HG03378 (cell line): ENCODE data around the gene TPST1.
"Not testable (repeated sequence)": the region's sequence is repeated elsewhere in the genome, so short reads cannot be mapped to it uniquely, and the experiment has no call there.

Source experiments
- ATAC-seq: cut with Tn5 transposase; IDR thresholded peaks from one replicate; pipeline ENCODE4 v1.9.1; 2021; ENCODE audit warnings: mild to moderate bottlenecking, moderate library complexity; ENCODE audit not compliant: unreplicated experiment

Gene TPST1

DNA sequence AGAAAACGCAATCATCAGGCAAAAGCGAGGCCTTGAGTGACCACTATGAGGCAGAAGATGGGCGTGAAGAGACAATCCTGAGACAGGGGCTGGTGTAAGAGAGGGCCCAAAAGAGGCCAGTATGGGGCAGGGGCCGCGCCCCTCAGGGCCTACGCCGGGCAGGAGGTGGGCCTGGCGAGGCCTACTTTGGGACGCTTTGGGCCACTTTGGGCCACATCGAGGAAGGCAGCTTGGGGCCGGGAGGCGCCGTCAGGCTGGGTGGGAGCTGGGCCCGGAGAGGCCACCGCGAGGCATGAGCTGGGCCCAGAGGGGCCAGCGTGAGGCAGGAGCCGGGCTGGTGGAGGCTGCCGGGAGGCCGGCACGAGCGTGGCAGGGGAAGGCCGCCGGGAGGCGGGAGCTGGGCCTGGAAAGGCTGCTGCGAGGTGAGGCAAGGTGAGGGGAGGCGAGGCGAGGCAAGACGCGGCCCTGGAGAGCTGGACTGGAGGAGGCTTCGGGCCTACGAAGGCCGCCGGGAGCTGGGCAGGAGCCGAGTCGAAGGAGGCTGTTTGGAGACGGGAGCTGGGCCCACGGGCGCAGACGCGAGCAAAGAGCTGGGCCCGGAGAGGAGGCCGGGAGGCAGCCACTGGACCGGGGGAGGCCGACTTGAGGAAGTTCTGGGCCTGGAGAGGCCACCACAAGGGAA is 171.3 kb downstream of the TPST1 start:
- ATAC-seq: no peak

DNA sequence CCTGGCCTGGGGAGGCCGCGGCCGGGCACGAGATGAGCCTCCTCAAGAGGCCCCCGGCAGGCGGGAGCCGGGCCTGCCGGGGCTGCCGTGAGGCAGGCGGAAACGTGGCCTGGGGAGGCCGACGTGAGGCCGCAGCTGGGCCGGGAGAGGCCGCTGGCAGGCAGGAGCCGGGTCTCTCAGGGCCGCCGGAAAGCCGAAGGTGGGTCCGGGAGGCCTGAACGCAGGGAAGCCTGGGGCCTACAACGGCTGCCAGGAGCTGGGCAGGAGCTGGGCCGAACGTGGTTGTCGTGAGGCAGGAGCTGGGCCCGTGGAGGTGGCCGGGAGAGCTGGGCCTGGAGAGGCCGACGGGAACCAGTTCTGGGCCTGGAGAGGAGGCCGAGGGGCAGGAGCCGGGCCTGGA is 171.9 kb downstream of the TPST1 start:
- ATAC-seq: no peak

DNA sequence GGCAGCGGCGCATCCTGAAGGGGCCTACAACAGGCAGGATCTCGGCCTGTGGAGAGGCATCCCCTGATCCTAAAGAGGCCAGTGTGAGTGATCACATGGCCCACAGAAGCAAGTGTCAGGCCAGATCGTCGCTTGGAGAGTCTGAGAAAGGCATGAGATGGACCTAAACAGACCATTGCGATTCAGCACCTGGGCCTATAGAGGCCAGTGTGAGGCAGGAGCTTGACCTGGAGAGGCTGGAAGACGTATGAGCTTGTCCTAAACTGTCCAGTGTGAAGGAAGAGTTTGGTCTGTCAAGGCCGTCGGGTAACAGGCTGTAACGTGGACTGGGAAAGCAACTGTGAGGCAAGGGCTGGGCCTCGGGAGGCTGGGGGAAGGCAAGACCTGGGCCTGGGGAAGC is 172.6 kb downstream of the TPST1 start:
- no peak for ATAC-seq

GRCh38 chr7:66379542-66380160 is 174.5 kb downstream of the TPST1 start:
- no peak for ATAC-seq

DNA sequence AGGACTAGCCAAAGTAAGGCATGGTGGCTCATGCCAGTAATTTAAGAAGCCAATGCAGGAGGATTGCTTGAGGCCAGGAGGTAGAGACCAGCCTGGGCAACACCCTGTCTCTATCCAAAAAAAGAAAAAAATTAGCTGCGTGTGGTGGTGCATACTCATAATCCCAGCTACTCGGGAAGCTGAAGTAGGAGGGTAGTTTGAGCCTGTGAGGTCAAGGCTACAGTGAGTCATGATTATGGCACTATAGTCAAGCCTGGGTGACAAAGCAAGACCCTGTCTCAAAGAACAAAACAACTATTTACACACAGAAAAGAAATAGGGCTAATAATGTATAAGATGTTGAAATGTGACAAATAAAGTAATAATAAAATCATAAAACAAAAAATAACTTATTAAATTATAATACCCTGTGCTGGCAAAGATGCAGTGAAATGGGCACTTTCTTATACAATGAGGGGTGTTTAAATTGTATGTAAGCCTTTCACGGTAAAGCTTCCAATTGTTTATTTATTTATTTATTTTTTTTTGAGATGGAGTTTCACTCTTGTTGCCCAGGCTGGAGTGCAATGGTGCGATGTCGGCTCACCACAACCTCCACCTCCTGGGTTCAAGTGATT is 175.2 kb downstream of the TPST1 start:
- no peak for ATAC-seq

GRCh38 chr7:66382182-66382923 is 177.2 kb downstream of the TPST1 start:
- ATAC-seq: not testable (repeated sequence)

- ATAC-seq: not testable (repeated sequence)
These were observed 180.2 kb downstream of the TPST1 start for GRCh38 chr7:66385191-66385905.

- not testable (repeated sequence) for ATAC-seq
These were observed 190.0 kb downstream of the TPST1 start for GRCh38 chr7:66395128-66395571.

DNA sequence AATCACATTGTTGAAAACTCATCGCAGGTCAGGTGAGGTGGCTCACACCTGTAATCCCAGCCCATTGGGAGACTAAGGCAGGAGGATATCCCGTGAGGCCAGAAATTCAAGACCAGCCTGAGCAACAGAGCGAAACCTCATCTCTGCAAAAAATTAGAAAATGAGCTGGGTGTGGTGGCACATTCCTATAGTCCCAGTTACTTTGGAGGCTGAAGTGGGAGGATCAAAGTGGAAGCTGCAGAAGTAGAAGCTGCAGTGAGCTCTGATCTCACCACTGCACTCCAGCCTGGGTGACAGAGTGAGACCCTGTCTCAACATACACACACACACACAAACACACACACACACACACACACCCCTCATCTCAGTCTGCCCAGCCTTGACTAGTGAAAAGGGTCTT is 190.9 kb downstream of the TPST1 start:
- not testable (repeated sequence) for ATAC-seq

- not testable (repeated sequence) for ATAC-seq
These were observed 193.7 kb downstream of the TPST1 start for GRCh38 chr7:66398841-66399240.

DNA sequence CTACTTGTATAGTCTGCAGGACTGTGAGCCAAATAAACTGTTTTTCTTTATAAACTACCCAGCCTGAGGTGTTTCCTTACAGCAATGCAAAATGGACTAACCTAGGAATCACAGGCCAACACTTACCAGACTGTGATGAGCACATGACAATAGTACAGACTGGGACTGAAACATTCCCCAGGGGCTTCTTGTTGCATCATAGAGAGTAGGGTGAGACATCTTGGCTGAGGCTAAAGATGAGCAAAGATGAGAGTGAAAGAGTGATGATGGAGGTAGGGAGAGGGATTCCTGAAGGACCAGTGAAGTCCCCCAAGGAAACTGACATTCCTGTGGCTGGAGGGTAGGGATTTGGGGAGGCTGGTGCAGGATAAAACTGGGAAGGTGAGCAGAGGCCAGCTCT is 194.4 kb downstream of the TPST1 start:
- ATAC-seq: no peak

DNA sequence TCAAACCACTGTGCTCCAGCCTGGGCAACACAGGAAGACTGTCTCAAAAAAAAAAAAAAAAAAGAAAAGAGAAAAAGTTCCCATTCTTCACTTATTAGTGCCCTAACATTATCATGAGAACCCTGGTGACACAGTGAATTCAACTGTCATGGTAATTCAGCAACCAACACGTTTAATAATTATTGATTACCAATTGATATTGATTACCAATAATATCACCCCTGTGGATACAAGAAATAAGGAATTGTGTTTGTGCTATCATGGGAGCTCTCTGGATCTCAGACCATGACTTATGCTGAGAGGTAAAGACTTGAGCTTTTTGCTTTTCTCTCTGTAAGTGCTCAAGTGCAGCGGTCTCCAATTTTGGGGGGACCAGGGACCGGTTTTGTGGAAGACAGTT is 195.3 kb downstream of the TPST1 start:
- ATAC-seq: no peak

- ATAC-seq: not testable (repeated sequence)
These were observed 196.0 kb downstream of the TPST1 start for GRCh38 chr7:66401126-66401525.

DNA sequence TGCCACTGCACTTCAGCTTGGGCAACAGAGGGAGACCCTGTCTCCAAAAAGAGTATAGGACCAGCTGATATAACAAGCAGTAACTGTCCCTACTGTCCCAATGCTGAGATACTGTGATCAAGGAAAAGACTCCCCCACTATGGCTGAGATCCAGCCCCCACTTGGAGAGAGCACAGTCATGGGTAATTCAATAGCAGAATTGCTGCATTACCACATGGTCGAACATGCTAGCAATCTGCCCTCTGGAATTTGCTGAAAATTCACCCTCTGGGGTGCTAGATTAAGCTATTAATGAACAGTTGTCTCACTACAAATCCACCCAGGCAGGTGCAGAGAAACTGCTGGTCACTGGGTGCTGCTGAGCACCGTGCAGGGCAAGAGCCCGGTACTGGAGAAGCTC is 196.8 kb downstream of the TPST1 start:
- not testable (repeated sequence) for ATAC-seq

DNA sequence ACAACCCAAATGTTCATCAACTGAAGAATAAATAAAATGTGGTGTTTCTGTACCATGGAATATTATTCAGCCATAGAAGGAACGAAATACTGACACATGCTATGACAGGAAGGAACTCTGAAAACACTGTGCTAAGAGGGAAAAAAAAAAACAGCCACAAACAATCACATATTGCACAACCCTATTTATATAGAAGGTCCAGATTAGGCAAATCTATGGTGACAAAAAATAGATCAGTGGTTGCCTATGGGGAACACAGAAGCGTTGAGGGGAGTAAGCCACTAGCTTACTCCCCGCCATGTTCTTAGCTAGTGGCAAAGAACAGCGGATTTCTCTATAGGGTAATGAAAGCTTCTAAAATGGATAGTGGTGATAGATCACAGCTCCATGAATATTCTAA is 198.4 kb downstream of the TPST1 start:
- ATAC-seq: no peak

- no peak for ATAC-seq
These were observed 204.4 kb downstream of the TPST1 start for GRCh38 chr7:66409493-66409892.
